IMR-90 (cell line): ENCODE data around the gene RYR1. TPM values are rescaled to one million over a fixed set of nuclear protein-coding genes. Genes with fewer than 3 reads are reported as not detected.

Source experiments
- ATAC-seq: fragments of 200-7000 bp; cut with Tn5 transposase; 2 replicates; pipeline ENCODE4 v1.9.1; 2020; ENCODE audit warnings: low read depth, mild to moderate bottlenecking, moderate library complexity
- BruUV-seq: library from RNA; stranded (reverse); fragments of 400-500 nt; replicated peaks from 2 replicates; lab custom pipeline; 2021; lab: Mats Ljungman, UMichigan
- CTCF ChIA-PET: fragments of 300-600 bp; formaldehyde crosslinking; extraction: SDS; loops from one replicate; lab custom pipeline; 2021; ENCODE audit warnings: antibody characterized with exemption; lab: Yijun Ruan, JAX
- POLR2A ChIA-PET: fragments of 300-600 bp; sonication (Branson Sonifier 250); formaldehyde crosslinking; loops from one replicate; lab custom pipeline; 2022; ENCODE audit warnings: antibody characterized with exemption; ENCODE audit not compliant: unreplicated experiment; lab: Charles Lee
- DNase-seq: peaks from one replicate; pipeline ENCODE4 v3.0.0; 2013
- H2AFZ ChIP-seq: replicated peaks from 2 replicates; pipeline ENCODE3; 2013; ENCODE audit warnings: low read length, mild to moderate bottlenecking; ENCODE audit not compliant: poor library complexity
- H2AK5ac ChIP-seq: 2 replicates; pipeline ENCODE4 v1.6.1; 2013; ENCODE audit warnings: low read depth, low read length, inconsistent platforms
- H2AK9ac ChIP-seq: replicated peaks from 2 replicates; pipeline ENCODE3; 2013; ENCODE audit warnings: mild to moderate bottlenecking, low read depth, low read length, moderate library complexity; ENCODE audit not compliant: poor library complexity
- H2BK120ac ChIP-seq: 2 replicates; pipeline ENCODE4 v1.6.1; 2013; ENCODE audit warnings: low read depth, low read length, inconsistent platforms
- H2BK15ac ChIP-seq: 3 replicates; pipeline ENCODE4 v1.6.1; 2013; ENCODE audit warnings: low read depth, low read length, inconsistent platforms
- H2BK20ac ChIP-seq: 2 replicates; pipeline ENCODE4 v1.6.1; 2013; ENCODE audit warnings: low read depth, mild to moderate bottlenecking, inconsistent platforms, low read length, moderate library complexity
- H2BK5ac ChIP-seq: 2 replicates; pipeline ENCODE4 v1.6.1; 2013; ENCODE audit warnings: mild to moderate bottlenecking, low read depth, low read length, inconsistent platforms; ENCODE audit not compliant: poor library complexity, severe bottlenecking
- H3K14ac ChIP-seq: replicated peaks from 2 replicates; pipeline ENCODE4 v1.6.1; 2013; ENCODE audit warnings: low read depth, low read length, inconsistent platforms
- H3K18ac ChIP-seq: 2 replicates; pipeline ENCODE4 v1.6.1; 2013; ENCODE audit warnings: low read depth, low read length, control low read depth
- H3K23ac ChIP-seq: 2 replicates; pipeline ENCODE4 v1.6.1; 2013; ENCODE audit warnings: low read depth, low read length, inconsistent platforms
- H3K27ac ChIP-seq: 2 replicates; pipeline ENCODE4 v1.5.1; 2013; ENCODE audit warnings: mild to moderate bottlenecking, control low read depth, low read length; ENCODE audit not compliant: insufficient read depth
- H3K27me3 ChIP-seq: 2 replicates; pipeline ENCODE4 v1.6.1; 2013; ENCODE audit warnings: low read length; ENCODE audit not compliant: control insufficient read depth, insufficient read depth
- H3K36me3 ChIP-seq: 2 replicates; pipeline ENCODE4 v1.6.1; 2013; ENCODE audit warnings: low read length, mixed read lengths; ENCODE audit not compliant: control insufficient read depth, insufficient read depth
- H3K4ac ChIP-seq: 2 replicates; pipeline ENCODE4 v1.6.1; 2013; ENCODE audit warnings: low read depth, low read length, inconsistent platforms
- H3K4me1 ChIP-seq: 2 replicates; pipeline ENCODE4 v1.6.1; 2013; ENCODE audit warnings: low read length, mixed read lengths; ENCODE audit not compliant: control insufficient read depth, insufficient read depth
- H3K4me2 ChIP-seq: 2 replicates; pipeline ENCODE4 v1.6.1; 2013; ENCODE audit warnings: low read depth, mild to moderate bottlenecking, control low read depth, low read length, moderate library complexity
- H3K4me3 ChIP-seq: 2 replicates; pipeline ENCODE4 v1.5.1; 2013; ENCODE audit warnings: low read depth, mild to moderate bottlenecking, control low read depth, low read length, moderate library complexity; ENCODE audit not compliant: insufficient read depth
- H3K56ac ChIP-seq: 2 replicates; pipeline ENCODE4 v1.6.1; 2013; ENCODE audit warnings: low read length, inconsistent platforms; ENCODE audit not compliant: insufficient read depth; ENCODE audit errors: extremely low read depth
- H3K79me1 ChIP-seq, 2 experiments: 2 replicates each; pipeline ENCODE4 v1.6.1; 2013; ENCODE audit warnings: low read length in 2 of 2, inconsistent platforms in 1 of 2, low read depth in 1 of 2
- H3K9ac ChIP-seq: 2 replicates; pipeline ENCODE4 v1.6.1; 2013; ENCODE audit warnings: low read depth, low read length, control low read depth
- H3K9me1 ChIP-seq: 2 replicates; pipeline ENCODE4 v1.6.1; 2013; ENCODE audit warnings: low read length, inconsistent platforms; ENCODE audit not compliant: insufficient read depth
- H3K9me3 ChIP-seq: 2 replicates; pipeline ENCODE4 v1.6.1; 2013; ENCODE audit warnings: low read length; ENCODE audit not compliant: control insufficient read depth, insufficient read depth
- H4K20me1 ChIP-seq: 2 replicates; pipeline ENCODE4 v1.6.1; 2013; ENCODE audit warnings: low read length, inconsistent platforms; ENCODE audit not compliant: insufficient read depth
- H4K5ac ChIP-seq: 2 replicates; pipeline ENCODE4 v1.6.1; 2013; ENCODE audit warnings: mild to moderate bottlenecking, low read depth, low read length, control low read depth
- H4K8ac ChIP-seq, 2 experiments: 2 replicates each; pipeline ENCODE4 v1.6.1; 2013; ENCODE audit warnings: low read depth in 2 of 2, low read length in 2 of 2, control low read depth in 1 of 2, inconsistent platforms in 1 of 2
- H4K91ac ChIP-seq: 2 replicates; pipeline ENCODE4 v1.6.1; 2013; ENCODE audit warnings: low read depth, low read length, inconsistent platforms; ENCODE audit not compliant: insufficient read depth
- MAZ ChIP-seq: IDR thresholded peaks from 2 replicates; pipeline ENCODE4 v1.6.1; 2012; ENCODE audit warnings: low read depth, mild to moderate bottlenecking, low read length, improper control_type of control experiment, moderate library complexity, borderline replicate concordance
- RAD21 ChIP-seq: IDR thresholded peaks from 2 replicates; pipeline ENCODE4 v1.6.1; 2012; ENCODE audit warnings: low read length, improper control_type of control experiment
- RCOR1 ChIP-seq: IDR thresholded peaks from 2 replicates; pipeline ENCODE4 v1.6.1; 2012; ENCODE audit warnings: mild to moderate bottlenecking, low read length, improper control_type of control experiment; ENCODE audit not compliant: insufficient replicate concordance
- RFX5 ChIP-seq: IDR thresholded peaks from 2 replicates; pipeline ENCODE4 v1.8.0; 2012; ENCODE audit warnings: low read depth, mild to moderate bottlenecking, low read length, moderate library complexity
- WGBS, 2 experiments: methylation state at CpG; one replicate each; pipeline versions ENCODE4 v1.1.5 to v1.1.7; 2013; ENCODE audit warnings: missing lambda C conversion rate in 2 of 2; ENCODE audit not compliant: insufficient read length in 1 of 2; ENCODE audit errors: extremely low coverage in 2 of 2; 5-methylcytosine and 5-hydroxymethylcytosine counted together
- dilution Hi-C: fragments of 300-500 bp; cut with HindIII; formaldehyde crosslinking; loops from one replicate; pipeline ENCODE4 v1.14.3; 2018; ENCODE audit warnings: low sequenced_read_pairs; ENCODE audit not compliant: unreplicated experiment
- in situ Hi-C: fragments of 300-500 bp; cut with MboI; formaldehyde crosslinking; loops from 3 replicates; pipeline ENCODE4 v1.14.3; 2019; ENCODE audit warnings: low sequenced_read_pairs, inconsistent platforms, mixed read lengths
- intact Hi-C: fragments of 100-400 bp; cut with micrococcal nuclease; formaldehyde crosslinking; loops from 2 replicates; pipeline ENCODE4 v1.10.0; 2022
- polyA plus RNA-seq, 3 experiments: library from polyadenylated mRNA; depleted of rRNA; stranded (reverse); fragments of >200 nt; gene quantifications; 2 replicates each; pipeline ENCODE4 v1.2.3, GENCODE V29; 2012; ENCODE audit warnings: low replicate concordance in 1 of 3
- total RNA-seq: library from RNA; depleted of rRNA; stranded (reverse); fragments of >200 nt; gene quantifications from 2 replicates; pipeline ENCODE4 v1.2.3, GENCODE V29; 2012

RYR1 gene
- total and polyA plus RNA-seq, 2 of the 4 experiments (the other 2 are of a cell fraction): not detected

DNA sequence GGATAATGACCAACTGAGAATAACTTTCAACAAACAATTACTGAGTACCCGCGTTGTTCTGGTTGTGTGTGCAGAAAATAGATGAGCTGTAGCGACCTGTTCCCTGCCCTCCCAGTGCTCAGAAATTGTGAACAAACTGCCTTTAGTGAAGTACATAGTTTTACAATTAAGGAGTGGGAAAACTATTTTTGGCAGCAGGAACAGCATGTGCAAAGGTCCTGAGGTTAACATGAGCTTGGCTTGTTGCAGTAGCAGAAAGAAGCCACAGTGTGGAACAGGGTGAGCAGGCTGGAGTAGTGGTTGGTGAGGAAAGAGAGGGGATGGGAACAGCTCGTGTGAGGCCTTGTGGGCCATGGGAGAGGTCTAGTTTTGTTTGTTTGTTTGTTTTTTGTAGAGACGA lies 16.0 kb downstream of the RYR1 start:
- Histone ChIP-seq H4K5ac (no peak overlapping the region), H3K56ac (no peak overlapping the region), H3K4ac (no peak overlapping the region), H2AFZ (no peak overlapping the region), H3K9me1 (no peaks in the 10 kb centered on the region), H3K4me1 (no peaks in the 10 kb centered on the region), H2BK15ac (no peak overlapping the region), H3K27ac (no peak overlapping the region), H3K9me3 (no peaks in the 10 kb centered on the region), H3K79me1 (no peaks in the 10 kb centered on the region), H4K20me1 (no peaks in the 10 kb centered on the region), H2BK5ac (no peak overlapping the region), H3K9ac (no peak overlapping the region), H3K27me3 (peaks cover 6% of the 10 kb centered on the region; the same call in 1 of the 2 replicates), H4K8ac (no peak overlapping the region), H4K91ac (no peak overlapping the region), H3K23ac (no peak overlapping the region), H2BK20ac (no peak overlapping the region), H3K36me3 (no peaks in the 10 kb centered on the region), H3K4me2 (no peak overlapping the region), H3K4me3 (no peak overlapping the region), H2BK120ac (no peak overlapping the region), H3K18ac (no peak overlapping the region), H2AK9ac (peak overlapping the region; percentile 24), H2AK5ac (no peak overlapping the region), H3K14ac (no peak overlapping the region)
- BruUV-seq: no TSS peak
- ATAC-seq (no peak), DNase-seq (no peak)
- TF ChIP-seq RAD21 (no peak), RCOR1 (no peak), MAZ (no peak), RFX5 (no peak)
- POLR2A ChIA-PET: no interaction called here
- CTCF ChIA-PET: no interaction called here
- intact Hi-C loops (no loop called here), in situ Hi-C loops (no loop called here), dilution Hi-C loops (no loop called here)
- no CpG with 5 or more reads among the region's 5 CpGs for WGBS, 2 experiments
